GM21367 (cell line): ENCODE data around the gene UBE2V1.
"Not testable (repeated sequence)": the region's sequence is repeated elsewhere in the genome, so short reads cannot be mapped to it uniquely, and the experiment has no call there.

Experiments
- ATAC-seq: cut with Tn5 transposase; IDR thresholded peaks from one replicate; pipeline ENCODE4 v1.9.1; 2021; ENCODE audit not compliant: unreplicated experiment

Gene UBE2V1

DNA sequence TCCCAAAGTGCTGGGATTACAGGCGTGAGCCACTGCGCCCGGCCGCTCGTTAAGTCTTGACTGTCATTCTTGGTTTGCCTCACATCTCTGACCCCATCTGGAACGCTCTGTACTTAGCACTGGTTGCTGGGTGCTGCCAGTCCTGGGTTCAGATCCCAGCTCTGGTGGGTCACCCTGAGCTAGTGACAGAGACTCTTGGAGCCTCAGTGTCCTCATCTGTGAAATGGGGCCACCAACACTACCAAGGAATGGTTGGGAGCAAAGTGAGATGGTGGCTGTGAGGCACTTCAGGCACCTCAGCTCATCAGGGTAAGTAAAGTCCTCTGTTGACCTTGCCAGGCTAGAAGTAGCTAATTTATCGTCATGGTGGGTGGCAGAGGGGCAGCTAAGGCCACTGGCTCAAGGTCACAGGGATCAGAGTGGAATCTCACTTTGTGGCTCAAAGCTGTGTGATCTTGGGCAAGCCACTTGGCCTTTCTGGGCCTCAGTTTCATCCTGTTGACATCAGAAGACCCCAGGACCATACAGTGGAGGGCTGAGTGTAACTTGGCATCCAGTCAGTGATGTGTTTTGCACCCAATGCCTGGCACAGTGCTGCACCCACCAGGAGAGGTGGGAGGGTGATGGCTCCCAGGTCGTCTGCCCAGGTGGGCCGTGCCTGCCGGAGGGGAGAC, 46.7 kb downstream of the UBE2V1 start:
- no peak for ATAC-seq

DNA sequence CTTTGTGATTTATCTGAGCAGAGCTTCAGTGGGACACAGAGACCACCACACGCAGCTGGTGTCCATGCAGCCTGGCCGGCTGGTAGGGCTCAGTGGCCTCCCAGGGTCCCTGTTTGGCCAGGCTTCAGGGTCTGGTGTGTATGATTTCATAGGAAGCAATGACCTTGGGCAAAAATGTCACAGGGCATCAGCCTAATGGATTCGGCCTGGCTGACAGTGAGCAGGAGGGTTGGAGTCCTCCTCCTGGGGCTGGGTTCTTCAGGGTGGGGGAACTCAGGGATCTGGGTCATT, 47.7 kb downstream of the UBE2V1 start:
- ATAC-seq = no peak

DNA sequence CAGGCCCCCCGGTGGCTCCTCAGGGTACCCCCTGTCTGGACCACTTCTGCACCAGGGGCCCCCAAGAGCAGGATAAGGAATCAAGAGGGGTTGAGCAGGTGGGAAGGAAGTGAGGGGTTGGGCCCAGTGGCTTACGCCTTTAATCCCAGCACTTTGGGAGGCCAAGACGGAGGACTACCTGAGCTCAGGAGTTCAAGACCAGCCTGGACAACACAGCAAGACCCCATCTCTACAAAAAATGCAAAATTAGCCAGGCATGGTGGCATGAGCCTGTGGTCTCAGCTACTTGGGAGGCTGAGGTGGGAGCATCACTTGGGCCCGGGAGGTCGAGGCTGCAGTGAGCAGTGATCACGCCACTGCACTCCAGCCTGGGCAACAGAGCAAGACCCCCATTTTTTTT, 49.2 kb downstream of the UBE2V1 start:
- not testable (repeated sequence) for ATAC-seq

DNA sequence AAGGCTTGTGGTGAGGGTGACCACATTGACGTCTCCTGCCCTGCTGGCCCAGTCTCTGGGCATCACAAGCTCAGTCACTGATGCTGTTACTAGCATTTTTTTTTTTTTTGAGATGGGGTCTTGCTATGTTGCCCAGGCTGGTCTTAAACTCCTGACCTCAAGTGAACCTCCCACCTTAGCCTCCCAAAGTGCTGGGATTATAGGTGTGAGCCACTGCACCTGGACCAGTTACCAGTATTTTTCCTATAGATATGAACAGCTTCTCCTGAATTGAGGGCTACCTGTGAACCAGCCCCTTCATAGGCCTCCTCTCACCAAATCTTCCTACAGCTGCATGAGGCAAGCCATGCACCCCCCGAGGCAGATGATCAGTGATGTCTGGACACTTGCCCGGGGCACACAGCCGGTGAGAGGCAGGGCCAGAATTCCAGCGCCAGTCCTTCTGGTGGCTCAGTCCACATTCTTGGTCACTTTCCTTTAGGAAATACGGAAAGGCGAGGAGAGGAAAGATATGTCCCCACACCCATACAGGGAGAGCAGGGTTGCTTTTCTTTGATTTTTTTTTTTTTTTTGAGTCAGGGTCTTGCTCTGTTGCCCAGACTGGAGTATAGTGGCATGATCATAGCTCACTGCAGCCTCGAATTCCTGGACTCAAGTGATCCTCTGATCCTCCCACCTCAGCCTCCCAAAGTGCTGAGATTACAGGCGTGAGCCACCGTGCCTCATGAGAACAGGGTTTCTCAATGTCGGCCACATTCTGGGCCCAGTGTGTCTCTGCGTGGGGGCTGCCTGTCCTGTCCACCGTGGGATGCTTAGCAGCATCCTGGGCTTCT, 50.7 kb downstream of the UBE2V1 start:
- ATAC-seq = no peak

DNA sequence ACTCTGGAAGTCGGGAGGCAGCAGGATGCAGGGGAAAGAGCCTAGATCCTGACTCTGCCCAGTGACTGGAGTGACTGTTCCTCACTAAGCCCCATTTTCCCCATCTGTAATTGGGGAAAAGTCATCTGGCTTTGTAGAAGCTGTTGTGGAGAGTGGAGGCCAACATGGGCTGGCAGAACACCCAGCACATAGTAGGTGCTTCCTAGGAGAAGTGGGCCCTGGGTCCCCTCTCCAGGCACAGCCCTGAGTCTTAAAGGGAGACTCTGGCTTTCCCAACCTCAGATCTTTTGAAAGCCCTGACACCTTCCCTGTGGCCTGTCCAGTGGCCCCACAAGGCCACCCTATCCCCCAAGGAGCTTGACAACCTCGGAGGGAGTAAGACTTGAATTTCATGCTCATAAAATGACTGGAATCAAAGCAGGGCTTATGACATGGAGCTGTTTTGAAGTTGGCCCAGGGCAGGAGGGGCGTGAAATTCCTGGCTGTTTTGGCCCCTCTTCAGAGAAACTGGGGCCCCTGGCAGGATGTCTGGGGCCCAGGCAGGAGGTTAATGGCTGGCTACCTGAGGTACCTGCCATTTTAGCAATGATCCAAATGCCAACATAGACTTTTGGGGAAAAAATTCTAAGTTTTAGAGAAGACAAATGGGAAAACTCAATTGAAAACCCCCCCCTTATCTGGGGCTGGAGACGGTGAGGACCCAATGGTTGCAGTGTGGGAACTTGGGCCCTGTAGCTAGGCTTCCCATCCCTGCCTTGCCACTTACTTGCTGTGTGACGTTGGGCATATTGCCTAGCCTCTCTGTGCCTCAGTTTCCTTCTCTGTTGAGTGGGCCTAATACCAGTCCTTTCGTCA, 51.6 kb downstream of the UBE2V1 start:
- no peak for ATAC-seq

DNA sequence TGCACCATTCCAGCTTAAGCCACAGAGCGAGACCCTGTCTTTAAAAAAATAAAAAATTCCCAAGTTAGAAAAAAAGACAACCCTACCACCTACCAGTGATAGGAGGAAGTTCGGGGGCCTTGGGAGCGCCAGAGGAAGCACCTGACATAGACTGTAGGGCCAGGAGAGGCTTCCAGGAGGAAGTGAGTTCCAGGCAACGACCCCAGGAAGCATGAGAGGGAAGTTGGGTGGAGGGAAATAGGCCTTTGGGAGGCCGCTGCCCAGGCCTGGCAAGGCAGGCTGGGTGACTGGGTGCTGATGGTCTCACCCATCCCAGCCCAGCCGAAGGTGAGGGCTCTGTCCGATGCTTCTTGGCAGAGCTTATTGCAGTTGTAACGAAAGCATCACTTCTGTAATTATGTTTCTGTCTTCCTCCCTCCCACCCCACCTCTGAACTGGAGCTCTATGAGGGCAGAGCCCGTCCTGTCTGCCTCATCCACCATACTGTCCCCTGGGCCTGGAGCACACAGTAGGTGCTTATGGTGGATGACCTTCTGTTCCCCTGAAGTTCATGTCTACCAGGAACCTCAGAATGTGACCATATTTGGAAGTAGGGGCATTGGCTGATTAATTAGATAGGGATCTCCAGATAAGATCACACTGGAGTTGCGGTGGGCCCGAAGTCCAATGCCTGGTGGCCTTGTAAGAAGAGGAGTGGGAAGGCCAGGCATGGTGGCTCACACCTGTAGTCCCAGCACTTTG, 54.1 kb downstream of the UBE2V1 start:
- no peak for ATAC-seq

DNA sequence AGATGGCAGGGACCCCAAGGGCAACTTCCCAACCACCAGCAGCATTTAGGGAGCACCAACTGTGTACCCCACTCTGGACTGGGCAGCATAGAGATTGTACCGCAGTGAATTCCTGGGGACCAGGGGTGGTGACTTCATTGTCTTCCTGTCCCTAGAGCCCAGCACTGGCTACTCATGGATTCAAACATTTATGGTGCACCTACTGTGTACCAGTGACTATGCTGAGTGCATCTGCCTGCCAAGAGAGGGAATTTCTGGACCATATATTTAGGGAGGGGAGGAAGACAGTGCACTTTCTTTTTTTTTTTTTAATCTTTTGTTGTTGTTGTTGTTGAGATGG, 55.3 kb downstream of the UBE2V1 start:
- ATAC-seq = no peak

DNA sequence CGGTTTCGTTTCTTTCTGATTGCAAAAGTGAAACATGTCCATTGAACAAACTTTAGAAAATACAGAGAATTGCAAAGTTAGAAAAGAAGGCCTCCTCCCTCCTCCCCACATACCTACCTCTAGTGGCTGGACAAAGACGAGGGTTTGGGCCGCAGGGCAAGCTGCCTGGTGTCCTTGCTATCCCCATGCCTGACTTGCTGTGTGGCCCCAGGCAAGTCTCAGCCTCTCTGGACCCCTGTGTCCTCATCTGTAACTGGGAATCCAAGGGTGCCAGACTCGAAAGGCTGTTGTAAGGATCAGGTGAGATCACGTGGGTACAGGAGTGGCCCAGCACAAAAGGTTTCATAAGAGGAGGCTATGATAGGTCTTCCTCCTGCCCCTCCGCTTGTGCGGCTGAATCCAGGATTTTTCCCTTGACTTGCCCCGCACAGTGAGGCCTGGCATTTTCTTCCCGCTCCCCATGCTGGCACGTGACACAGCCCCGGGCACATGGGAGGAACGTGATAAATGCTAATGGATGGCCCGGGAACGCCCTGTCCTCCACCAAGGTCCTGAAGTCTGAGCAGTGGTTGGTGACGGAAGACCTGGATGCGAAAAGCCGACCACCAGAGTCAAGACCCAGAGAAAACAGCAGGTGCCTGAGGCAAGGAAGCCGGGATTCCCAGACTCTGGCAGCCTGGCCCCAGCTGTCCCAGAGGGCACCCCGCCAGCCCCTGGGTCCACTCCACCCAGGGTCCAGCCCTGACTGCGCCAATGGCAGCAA, 55.8 kb downstream of the UBE2V1 start:
- ATAC-seq = no peak

DNA sequence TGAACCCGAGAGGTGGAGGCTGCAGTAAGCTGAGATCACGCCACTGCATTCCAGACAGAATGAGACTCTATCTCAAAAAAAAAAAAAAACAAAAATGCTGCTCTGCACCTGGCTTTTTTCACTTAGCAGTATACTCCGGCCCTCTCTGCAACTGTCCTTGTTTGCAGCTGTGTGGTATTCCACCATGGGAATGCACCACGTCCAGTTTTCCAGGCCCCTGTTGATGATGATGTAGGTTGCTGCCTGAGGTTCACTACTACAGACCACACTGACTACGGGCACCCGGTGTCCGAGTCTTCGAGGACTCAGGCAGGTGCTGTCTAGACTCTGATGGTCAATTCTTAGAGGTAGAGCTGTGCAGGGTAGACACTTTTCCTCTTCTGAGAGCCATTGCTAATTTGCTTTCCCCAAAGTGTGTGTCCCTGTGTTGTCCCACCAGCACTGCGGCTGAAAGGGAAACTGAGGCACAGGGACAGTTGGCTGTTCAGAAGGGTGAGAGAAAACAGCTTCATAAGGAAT, 56.5 kb downstream of the UBE2V1 start:
- no peak for ATAC-seq

DNA sequence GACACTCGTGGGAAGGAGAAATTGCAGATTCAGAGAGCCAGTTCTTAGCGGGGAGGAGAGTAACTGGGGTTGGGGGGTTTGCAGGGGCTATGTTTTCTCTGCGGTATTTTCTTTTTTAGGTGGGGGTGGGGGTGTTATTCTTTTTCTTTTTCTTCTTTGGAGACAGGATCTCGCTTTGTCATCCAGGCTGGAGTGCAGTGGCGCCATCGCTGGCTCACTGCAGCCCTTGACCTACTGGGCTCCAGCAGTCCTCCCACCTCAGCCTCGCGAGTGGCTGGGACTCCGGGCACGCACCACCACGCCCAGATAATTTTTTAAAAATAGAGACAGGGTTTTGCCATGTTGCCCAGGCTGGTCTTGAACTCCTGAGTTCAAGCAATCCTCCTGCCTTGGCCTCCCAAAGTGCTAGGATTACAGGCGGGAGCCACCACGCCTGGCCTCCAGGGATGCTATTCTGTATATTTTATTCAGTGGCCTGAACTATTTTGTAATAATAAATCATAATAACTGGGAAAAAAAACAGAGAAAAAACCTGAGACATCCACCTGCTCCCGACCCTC, 57.3 kb downstream of the UBE2V1 start:
- ATAC-seq = no peak

DNA sequence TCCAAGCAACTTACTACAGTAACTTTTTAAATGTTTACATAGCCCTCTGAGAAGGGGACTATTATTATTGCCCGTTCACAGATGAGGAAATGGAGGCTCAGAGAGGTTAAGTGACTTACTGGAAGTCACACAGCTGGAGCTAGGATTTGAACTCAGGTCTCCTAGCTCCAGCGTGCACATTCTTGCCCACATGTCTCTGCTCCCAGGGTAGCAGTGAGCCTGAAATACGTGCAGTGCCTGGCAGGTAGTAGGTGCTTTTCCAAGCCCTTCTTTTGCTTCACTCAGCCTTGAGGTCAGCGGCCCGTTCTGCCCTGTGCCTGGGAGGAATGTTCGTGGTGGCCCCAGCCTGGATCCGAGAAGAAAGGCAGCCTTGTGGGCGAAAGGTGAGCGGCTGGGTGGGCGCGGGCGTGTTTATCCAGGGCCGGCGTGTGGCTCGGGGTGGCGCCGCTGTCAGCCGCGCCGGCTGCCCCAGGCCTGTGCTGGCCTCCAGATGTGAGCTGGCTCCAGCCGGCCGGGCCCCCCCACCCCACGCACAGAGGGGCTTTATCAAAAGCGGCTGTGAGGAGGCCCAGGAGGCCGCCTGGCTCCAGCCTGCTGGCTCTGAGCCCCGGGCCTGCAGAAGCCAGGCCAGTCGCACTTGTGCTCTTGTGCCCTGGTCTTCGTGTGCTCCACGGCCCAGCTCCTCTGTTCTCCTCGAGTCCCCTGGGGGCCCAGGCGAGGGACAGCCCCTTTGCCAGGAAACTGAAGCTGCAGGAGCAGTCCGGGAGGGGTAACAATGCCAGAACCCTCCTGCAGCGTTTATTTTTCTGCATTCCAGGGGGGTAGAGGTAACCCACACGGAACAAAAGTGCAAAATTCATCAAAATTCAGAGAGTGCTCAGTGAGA, 58.1 kb downstream of the UBE2V1 start:
- ATAC-seq = no peak

DNA sequence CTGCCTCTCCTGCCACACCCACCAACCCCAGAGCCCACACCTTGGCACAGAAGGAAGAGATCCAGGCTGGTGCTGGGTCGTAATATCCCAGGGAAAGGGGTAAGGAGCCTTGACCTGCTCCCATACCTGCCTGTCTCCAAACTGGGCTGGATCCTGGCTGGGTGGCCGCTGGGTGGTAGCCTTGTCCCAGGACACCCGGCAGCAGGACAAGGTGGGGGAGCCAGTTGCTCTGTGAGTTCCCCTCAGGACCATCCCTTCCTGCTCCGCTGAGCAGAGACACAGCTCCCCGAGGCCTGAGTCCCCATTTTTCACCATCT, 58.8 kb downstream of the UBE2V1 start:
- ATAC-seq = no peak

DNA sequence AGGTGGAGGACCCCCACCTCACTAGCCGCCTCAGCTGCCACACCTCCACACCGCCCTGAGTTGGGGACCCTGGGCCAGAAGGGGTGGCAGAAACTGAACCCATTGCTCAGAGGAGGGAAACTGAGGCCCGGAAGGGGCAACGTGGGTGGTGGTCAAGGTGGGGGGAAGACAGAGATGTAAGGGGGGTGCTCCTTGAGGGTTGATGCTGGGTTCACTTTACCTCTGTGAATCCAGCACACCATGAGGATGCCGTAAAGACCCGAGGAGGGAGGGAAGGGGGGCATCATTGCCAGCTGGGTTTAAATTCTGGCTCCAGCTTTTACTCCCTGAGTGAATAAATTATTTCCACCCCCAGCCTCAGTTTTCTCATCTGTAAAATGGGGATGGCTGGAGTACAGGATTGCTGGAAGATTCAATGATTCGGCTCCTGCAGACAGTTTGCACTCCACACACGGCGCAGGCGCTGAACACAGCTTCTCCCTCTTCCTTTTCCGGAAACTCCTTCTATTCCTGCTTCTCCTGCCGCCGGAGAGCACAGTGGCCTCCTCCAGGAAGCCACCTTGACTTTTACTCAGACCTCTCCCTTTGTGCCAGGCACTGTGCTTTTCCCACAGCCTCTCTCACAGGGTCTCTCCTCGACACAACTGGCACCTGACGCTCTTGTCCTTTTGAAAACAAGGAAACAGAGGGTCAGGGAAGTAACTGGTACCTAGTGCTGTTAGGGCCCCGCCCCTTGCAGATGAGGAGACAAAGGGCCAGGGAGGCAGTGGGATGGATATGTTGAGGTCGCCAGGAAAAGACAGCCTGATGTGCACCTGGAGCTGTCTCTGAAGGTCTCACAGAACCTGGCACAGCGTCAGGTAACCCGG, 59.4 kb downstream of the UBE2V1 start:
- ATAC-seq = no peak

DNA sequence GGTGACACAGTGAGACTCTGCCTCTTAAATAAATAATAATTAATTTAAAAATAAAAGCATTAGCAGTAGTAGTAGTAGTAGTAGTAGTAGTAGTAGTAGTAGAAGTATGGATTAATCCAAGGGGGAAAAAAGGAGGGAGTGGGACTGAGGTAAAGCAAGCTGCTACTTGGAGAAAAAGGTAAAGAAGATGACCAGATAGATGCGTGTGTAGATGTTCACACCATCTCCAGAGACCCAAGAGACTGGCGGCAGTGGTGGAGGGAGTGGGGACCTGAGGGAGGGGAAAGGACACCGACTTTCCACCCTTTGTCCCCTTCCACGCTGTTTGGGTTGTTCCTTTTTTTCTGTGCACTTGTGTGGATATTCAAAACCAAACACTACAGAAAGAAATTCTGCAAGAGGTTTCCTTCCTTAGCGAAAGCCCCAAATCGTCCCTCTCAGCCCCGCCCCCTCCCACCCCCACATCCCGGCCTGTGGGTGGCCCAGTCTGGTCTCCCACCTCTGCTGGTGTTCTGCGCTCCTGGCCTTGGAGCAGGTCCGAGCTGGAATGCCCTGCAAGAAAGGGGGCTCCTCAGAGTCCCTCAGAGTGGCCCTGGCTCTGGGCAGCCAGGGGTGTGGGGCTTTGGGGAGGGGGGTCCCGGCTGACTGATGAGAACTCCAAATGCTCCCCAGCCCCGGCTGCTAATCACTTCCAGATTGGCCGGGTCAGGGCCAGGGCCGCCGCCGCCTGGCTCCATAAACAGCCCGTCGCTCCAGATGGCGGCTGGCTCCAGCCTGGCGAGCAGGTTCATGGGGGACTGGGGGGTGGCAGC, 60.2 kb downstream of the UBE2V1 start:
- no peak for ATAC-seq

DNA sequence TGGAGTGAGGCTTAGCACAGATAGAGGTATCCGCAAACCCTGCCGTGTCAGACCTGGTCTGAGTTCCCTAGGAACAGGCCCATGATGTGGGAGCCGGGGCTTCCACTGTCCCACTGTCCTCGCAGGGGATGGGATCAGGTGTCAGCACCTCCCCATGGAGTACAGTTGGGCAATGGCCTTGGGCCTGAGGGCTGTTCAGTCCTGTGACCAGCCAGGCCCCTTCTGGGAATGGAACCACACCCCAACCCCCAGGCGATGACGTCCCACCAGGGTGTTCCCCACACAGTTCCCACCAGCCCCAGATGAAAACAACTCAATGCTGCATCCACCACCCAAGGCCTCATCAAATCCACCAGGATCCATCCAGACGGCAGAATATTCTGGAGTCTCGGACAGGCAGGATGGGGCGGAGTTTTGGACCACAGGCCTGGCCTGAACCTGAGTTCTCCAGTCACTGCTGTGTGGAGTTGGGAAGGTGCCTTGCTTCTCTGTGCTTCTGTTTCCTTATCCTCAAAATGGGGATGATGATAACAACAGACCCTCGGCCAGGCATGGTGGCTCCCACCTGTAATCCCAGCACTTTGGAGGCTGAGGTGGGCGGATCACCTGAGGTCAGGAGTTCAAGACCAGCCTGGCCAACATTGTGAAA, 62.2 kb downstream of the UBE2V1 start:
- ATAC-seq = no peak

DNA sequence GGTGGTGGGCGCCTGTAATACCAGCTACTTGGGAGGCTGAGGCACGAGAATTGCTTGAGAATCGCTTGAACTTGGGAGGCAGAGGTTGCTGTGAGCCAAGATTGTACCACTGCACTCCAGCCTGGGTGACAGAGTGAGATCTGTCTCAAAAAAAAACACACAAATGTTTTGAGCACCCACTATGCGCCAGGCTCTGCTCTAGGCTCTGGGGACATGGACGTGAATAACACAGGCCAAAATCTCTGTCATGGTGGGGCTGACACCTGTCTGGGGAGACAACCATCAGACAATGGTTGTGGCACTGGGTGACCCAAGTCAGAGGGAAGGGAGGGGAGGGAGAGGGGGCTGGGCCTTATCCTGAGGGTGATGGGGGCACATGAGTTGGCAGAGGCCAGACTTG, 62.7 kb downstream of the UBE2V1 start:
- ATAC-seq = no peak

DNA sequence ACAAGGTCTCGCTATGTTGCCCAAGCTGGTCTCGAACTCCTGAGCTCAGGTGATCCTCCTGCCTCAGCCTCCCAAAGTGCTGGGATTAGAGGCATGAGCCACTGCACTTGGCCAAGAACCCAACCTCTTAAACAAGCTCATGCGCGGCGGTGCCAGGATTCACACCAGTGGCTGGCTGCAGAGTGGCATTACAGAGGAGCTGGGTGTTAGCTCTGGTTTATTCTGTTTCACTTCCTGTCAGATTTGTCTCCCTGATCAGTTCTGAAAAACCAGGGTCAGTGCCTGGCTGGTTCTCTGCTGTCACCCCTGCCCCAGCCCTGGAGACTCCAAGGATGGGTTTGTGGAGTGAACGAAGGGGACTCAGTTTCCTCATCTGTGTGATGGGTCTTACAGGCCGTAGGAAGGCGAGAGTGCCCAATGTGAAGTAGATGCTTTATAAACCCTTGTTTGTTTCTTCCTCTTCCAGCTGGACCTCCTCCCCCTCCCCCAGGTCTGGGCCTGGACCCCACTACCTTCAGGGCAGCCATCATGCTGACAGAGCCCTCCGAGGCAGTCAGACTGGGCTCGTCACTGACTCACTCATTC, 63.4 kb downstream of the UBE2V1 start:
- ATAC-seq = no peak
